Nephron (organoid): ENCODE data around the gene SMOC2.

Source experiments
- H3K27ac Mint-ChIP-seq, 3 experiments: 2 replicates each; pipeline ENCODE4 v1.8.0; 2020; ENCODE audit warnings: mixed read lengths in 3 of 3, mild to moderate bottlenecking in 2 of 3, moderate library complexity in 1 of 3
- H3K27me3 Mint-ChIP-seq: 2 replicates; pipeline ENCODE4 v1.8.0; 2021; ENCODE audit warnings: low read depth, mild to moderate bottlenecking, moderate library complexity, mixed read lengths
- H3K36me3 Mint-ChIP-seq: 2 replicates; pipeline ENCODE4 v1.8.0; 2020; ENCODE audit warnings: low read depth, mixed read lengths
- H3K4me1 Mint-ChIP-seq: 2 replicates; pipeline ENCODE4 v1.8.0; 2020; ENCODE audit warnings: mixed read lengths
- H3K4me3 Mint-ChIP-seq, 3 experiments: 2 replicates each; pipeline ENCODE4 v1.8.0; 2020; ENCODE audit warnings: mild to moderate bottlenecking in 3 of 3, mixed read lengths in 3 of 3, moderate library complexity in 2 of 3
- H3K9me3 Mint-ChIP-seq: 2 replicates; pipeline ENCODE4 v1.8.0; 2020; ENCODE audit warnings: mixed read lengths
- CTCF ChIP-seq, 3 experiments: fragments of 200-600 bp; sonication (generic); IDR thresholded peaks; one replicate each; pipeline ENCODE4 v1.5.0; 2021; ENCODE audit warnings: antibody characterized with exemption in 3 of 3; ENCODE audit not compliant: unreplicated experiment in 3 of 3

The SMOC2 gene

DNA sequence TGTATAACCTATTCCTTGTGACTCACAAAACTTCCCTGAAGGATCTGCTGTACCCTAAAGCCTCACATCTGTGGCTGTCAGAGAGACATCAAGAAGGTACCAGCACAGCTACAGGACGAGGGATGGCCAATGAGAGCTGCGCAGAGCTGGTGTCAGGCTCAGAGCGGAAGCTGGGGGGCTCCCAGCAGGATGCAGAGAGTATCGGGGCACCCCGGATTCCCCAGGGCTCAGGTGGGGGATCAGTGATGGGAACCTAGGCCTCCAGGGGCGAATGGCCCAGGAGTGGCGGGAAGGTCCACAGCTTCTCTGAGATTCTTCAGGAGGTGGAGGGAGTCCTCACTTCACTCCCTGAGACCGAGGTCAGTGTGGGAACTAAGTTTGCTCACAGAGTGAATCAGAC lies 30.9 kb upstream of the SMOC2 start:
- Mint-ChIP-seq H3K27ac (no peak overlapping the region), H3K4me3 (no peak overlapping the region), H3K36me3 (no peaks in the 10 kb centered on the region), H3K9me3 (no peaks in the 10 kb centered on the region), H3K4me1 (peaks cover 13% of the 10 kb centered on the region), H3K27me3 (peaks cover 10% of the 10 kb centered on the region)
- no peak for TF ChIP-seq CTCF (IDR thresholded peaks at IDR 0.05; ENCODE audit: unreplicated experiment in 3 of 3)

GRCh38 chr6:168410554-168411011 lies 30.4 kb upstream of the SMOC2 start:
- no peaks in the 10 kb centered on the region for H3K9me3 Mint-ChIP-seq
- H3K4me1 Mint-ChIP-seq: peaks cover 18% of the 10 kb centered on the region
- peaks cover 10% of the 10 kb centered on the region for H3K27me3 Mint-ChIP-seq
- no peak overlapping the region for H3K4me3 Mint-ChIP-seq
- TF ChIP-seq CTCF (IDR thresholded peaks at IDR 0.05; ENCODE audit: unreplicated experiment in 3 of 3): no peak
- H3K27ac Mint-ChIP-seq: no peak overlapping the region
- no peaks in the 10 kb centered on the region for H3K36me3 Mint-ChIP-seq

- no peaks in the 10 kb centered on the region for H3K9me3 Mint-ChIP-seq
- H3K4me1 Mint-ChIP-seq: peaks cover 18% of the 10 kb centered on the region
- H3K36me3 Mint-ChIP-seq: no peaks in the 10 kb centered on the region
- no peak for TF ChIP-seq CTCF (IDR thresholded peaks at IDR 0.05; ENCODE audit: unreplicated experiment in 3 of 3)
- peaks cover 9% of the 10 kb centered on the region for H3K27me3 Mint-ChIP-seq
- no peak overlapping the region for H3K4me3 Mint-ChIP-seq
- no peak overlapping the region for H3K27ac Mint-ChIP-seq
These were observed 29.9 kb upstream of the SMOC2 start for GRCh38 chr6:168411130-168411529.

DNA sequence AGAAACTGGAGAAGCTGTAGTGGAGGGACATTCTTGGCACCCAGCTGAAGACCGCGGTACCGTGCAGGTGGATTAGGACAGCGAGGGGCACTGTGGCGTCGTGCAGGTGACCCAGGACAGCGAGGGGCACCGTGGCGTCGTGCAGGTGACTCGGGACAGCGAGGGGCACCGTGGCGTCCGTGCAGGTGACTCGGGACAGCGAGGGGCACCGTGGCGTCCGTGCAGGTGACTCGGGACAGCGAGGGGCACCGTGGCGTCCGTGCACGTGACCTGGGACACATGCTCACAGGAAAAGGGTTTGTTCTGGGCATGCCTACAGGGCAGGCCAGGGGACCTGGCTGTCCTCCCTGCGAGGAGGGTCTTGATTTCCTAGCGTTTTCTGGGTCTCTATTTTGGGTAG lies 29.2 kb upstream of the SMOC2 start:
- H3K9me3 Mint-ChIP-seq: no peaks in the 10 kb centered on the region
- H3K36me3 Mint-ChIP-seq: no peaks in the 10 kb centered on the region
- H3K27ac Mint-ChIP-seq: no peak overlapping the region
- no peak for TF ChIP-seq CTCF (IDR thresholded peaks at IDR 0.05; ENCODE audit: unreplicated experiment in 3 of 3)
- H3K4me3 Mint-ChIP-seq: no peak overlapping the region
- H3K27me3 Mint-ChIP-seq: peaks cover 3% of the 10 kb centered on the region
- H3K4me1 Mint-ChIP-seq: peaks cover 24% of the 10 kb centered on the region

DNA sequence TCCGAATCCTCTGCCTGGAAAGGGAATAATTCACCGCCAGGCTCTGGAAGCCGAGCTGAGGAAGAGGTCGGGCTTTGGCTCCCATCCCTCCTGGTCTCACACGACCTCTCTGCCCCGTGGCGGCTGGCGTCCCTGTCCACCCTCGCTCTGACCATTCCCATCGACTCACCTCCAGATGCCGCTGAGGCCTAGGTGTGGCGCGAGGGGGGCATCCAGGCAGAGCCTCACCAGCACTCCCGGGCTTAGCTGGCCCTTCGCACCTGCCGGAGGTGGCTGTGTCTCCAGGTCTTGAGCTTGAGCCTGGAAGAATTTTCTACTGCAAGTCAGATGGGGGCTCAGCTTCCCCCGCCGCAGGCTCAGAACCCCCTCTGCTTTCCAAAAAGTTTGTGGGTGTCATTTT lies 28.5 kb upstream of the SMOC2 start:
- Mint-ChIP-seq H3K27ac (no peak overlapping the region), H3K4me1 (peaks cover 31% of the 10 kb centered on the region)

More for the DNA sequence above, 28.5 kb upstream of the SMOC2 start:
- no peaks in the 10 kb centered on the region for H3K9me3 Mint-ChIP-seq
- no peaks in the 10 kb centered on the region for H3K36me3 Mint-ChIP-seq
- peaks cover 3% of the 10 kb centered on the region for H3K27me3 Mint-ChIP-seq
- no peak overlapping the region for H3K4me3 Mint-ChIP-seq
- no peak for TF ChIP-seq CTCF (IDR thresholded peaks at IDR 0.05; ENCODE audit: unreplicated experiment in 3 of 3)
